ENCODE measurements around the gene CRYGA. TPM values are rescaled to one million over a fixed set of nuclear protein-coding genes. Genes with fewer than 3 reads are reported as not detected.

The CRYGA gene
- polyA plus RNA-seq, 1 donor (not counting 4 experiments of a cell fraction or from before 2014, with no cell fraction given): not detected

DNA sequence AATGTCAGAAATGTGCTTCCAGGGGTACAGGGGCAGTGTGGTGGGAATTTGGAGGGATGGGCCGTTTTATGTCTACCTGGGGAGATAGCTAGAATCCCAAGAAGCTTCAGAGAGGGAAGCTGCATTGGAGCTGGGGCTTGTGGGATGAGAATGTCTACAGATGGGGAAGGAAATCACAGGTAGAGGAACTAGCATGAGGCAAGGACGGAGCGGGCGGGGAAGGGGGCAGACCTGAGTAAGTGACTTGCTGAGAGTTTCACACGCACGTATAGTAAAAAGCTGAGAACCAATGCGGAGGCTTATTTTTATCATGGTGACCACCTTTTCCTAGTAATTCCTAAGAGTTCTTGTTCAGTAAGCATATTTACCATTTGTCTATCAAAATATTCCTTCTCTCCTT, 20.1 kb upstream of the CRYGA start:
- H3K4me3 ChIP-seq (ENCODE audit: control insufficient read depth in 2 of 3, extremely low read depth in 1 of 3, insufficient read depth in 2 of 3, low read depth in 1 of 3, low read length in 3 of 3): no peak overlapping the region
- H3K4me1 ChIP-seq (ENCODE audit: control insufficient read depth, extremely low read depth, insufficient read depth, low read length): no peaks in the 10 kb centered on the region
- no peak overlapping the region for H3K9ac ChIP-seq (ENCODE audit: control insufficient read depth, extremely low read depth, insufficient read depth, low read length)
- TF ChIP-seq EZH2 (IDR thresholded peaks at IDR 0.05; ENCODE audit: low read length): no peak
- TF ChIP-seq, protein P1, sequence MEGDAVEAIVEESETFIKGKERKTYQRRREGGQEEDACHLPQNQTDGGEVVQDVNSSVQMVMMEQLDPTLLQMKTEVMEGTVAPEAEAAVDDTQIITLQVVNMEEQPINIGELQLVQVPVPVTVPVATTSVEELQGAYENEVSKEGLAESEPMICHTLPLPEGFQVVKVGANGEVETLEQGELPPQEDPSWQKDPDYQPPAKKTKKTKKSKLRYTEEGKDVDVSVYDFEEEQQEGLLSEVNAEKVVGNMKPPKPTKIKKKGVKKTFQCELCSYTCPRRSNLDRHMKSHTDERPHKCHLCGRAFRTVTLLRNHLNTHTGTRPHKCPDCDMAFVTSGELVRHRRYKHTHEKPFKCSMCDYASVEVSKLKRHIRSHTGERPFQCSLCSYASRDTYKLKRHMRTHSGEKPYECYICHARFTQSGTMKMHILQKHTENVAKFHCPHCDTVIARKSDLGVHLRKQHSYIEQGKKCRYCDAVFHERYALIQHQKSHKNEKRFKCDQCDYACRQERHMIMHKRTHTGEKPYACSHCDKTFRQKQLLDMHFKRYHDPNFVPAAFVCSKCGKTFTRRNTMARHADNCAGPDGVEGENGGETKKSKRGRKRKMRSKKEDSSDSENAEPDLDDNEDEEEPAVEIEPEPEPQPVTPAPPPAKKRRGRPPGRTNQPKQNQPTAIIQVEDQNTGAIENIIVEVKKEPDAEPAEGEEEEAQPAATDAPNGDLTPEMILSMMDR (optimal IDR thresholded peaks at IDR 0.05 in 1 of 3, IDR thresholded peaks at IDR 0.05 in 1 of 3, conservative IDR thresholded peaks at IDR 0.05 in 1 of 3; ENCODE audit: extremely low read depth in 1 of 3, insufficient read depth in 2 of 3, low read length in 3 of 3): no peak
- no peak overlapping the region for H2AFZ ChIP-seq (ENCODE audit: control insufficient read depth, low read length)
- H3K27ac ChIP-seq (ENCODE audit: control insufficient read depth, insufficient read depth, low read length): no peak overlapping the region
- FAIRE-seq (no peak), DNase-seq (ENCODE audit: low read depth, low spot score) (no peak)
- H4K20me1 ChIP-seq (ENCODE audit: control insufficient read depth, extremely low read depth, insufficient read depth, low read length): no peaks in the 10 kb centered on the region
- peak overlapping the region; percentile 12 for H3K4me2 ChIP-seq (ENCODE audit: control insufficient read depth, extremely low read depth, insufficient read depth, low read depth, low read length)
- dilution Hi-C loops (cut with MboI; ENCODE audit: extremely low pct_ligation_motif_present, low sequenced_read_pairs): no loop called here
- no peaks in the 10 kb centered on the region for H3K9me3 ChIP-seq (ENCODE audit: control insufficient read depth, low read depth, low read length)
- peaks cover 8% of the 10 kb centered on the region for H3K27me3 ChIP-seq (ENCODE audit: control insufficient read depth, extremely low read depth, insufficient read depth, low read length)
- H3K36me3 ChIP-seq (ENCODE audit: control insufficient read depth in 2 of 2, extremely low read depth in 1 of 2, insufficient read depth in 2 of 2, low read length in 2 of 2): no peaks in the 10 kb centered on the region
- no peaks in the 10 kb centered on the region for H3K9me1 ChIP-seq (ENCODE audit: control insufficient read depth, extremely low read depth, insufficient read depth, low read length)
- no peaks in the 10 kb centered on the region for H3K79me2 ChIP-seq (ENCODE audit: control insufficient read depth, insufficient read depth, low read length)

DNA sequence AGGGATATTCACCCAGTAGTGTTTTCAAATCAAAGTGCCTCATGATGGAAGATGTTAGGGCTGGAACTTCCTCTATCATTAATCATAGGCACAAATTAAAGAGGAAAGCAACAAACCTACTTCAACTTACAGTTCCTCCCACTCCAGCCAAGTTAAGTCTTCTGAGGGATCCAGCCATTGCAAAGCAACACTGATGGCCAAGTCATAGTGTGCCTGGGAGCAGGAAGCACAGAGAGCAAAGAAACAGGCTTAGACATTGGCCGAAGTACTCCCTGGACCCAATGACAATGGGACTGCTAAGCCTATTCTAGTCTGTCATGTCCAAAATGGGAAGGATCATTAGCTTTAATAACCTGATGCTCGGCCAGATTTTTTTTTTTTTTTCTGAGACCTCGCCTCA, 19.4 kb upstream of the CRYGA start:
- dilution Hi-C loops (cut with MboI; ENCODE audit: extremely low pct_ligation_motif_present, low sequenced_read_pairs): no loop called here
- H3K9me1 ChIP-seq (ENCODE audit: control insufficient read depth, extremely low read depth, insufficient read depth, low read length): no peaks in the 10 kb centered on the region
- no peaks in the 10 kb centered on the region for H3K36me3 ChIP-seq (ENCODE audit: control insufficient read depth in 2 of 2, extremely low read depth in 1 of 2, insufficient read depth in 2 of 2, low read length in 2 of 2)
- no peak overlapping the region for H2AFZ ChIP-seq (ENCODE audit: control insufficient read depth, low read length)
- FAIRE-seq: no peak
- H3K27me3 ChIP-seq (ENCODE audit: control insufficient read depth, extremely low read depth, insufficient read depth, low read length): peaks cover 8% of the 10 kb centered on the region
- no peak overlapping the region for H3K9ac ChIP-seq (ENCODE audit: control insufficient read depth, extremely low read depth, insufficient read depth, low read length)
- no peak overlapping the region for H3K4me2 ChIP-seq (ENCODE audit: control insufficient read depth, extremely low read depth, insufficient read depth, low read depth, low read length)
- no peak overlapping the region for H3K4me3 ChIP-seq (ENCODE audit: control insufficient read depth in 2 of 3, extremely low read depth in 1 of 3, insufficient read depth in 2 of 3, low read depth in 1 of 3, low read length in 3 of 3)
- DNase-seq (ENCODE audit: low read depth, low spot score): no peak
- no peaks in the 10 kb centered on the region for H3K79me2 ChIP-seq (ENCODE audit: control insufficient read depth, insufficient read depth, low read length)
- H4K20me1 ChIP-seq (ENCODE audit: control insufficient read depth, extremely low read depth, insufficient read depth, low read length): no peaks in the 10 kb centered on the region
- no peak overlapping the region for H3K27ac ChIP-seq (ENCODE audit: control insufficient read depth, insufficient read depth, low read length)
- H3K4me1 ChIP-seq (ENCODE audit: control insufficient read depth, extremely low read depth, insufficient read depth, low read length): no peaks in the 10 kb centered on the region
- no peak for TF ChIP-seq EZH2 (IDR thresholded peaks at IDR 0.05; ENCODE audit: low read length)
- TF ChIP-seq, protein P1 (optimal IDR thresholded peaks at IDR 0.05 in 1 of 3, IDR thresholded peaks at IDR 0.05 in 1 of 3, conservative IDR thresholded peaks at IDR 0.05 in 1 of 3; ENCODE audit: extremely low read depth in 1 of 3, insufficient read depth in 2 of 3, low read length in 3 of 3): no peak
- no peaks in the 10 kb centered on the region for H3K9me3 ChIP-seq (ENCODE audit: control insufficient read depth, low read depth, low read length)

Measured in keratinocyte (primary cell).